SJSA1 (cell line): ENCODE results near the gene IL2RG. TPM values are rescaled to one million over a fixed set of nuclear protein-coding genes. Genes with fewer than 3 reads are reported as not detected.
A peak's percentile ranks its signal among the peaks of the same experiment; 100 is the strongest.

Experiments
- DNase-seq, 2 experiments: peaks; one replicate each; pipeline ENCODE4 v3.0.0-alpha.2; 2015 to 2020; ENCODE audit warnings: low spot score in 2 of 2, low read depth in 1 of 2
- H3K27ac ChIP-seq: fragments of 250-450 bp; sonication (Bioruptor Pico); 2 replicates; pipeline ENCODE4 v1.5.1; 2020; ENCODE audit warnings: mild to moderate bottlenecking, moderate library complexity
- H3K27me3 ChIP-seq: fragments of 250-450 bp; sonication (Bioruptor Pico); replicated peaks from 2 replicates; pipeline ENCODE4 v1.5.1; 2020; ENCODE audit warnings: mild to moderate bottlenecking, moderate library complexity
- H3K36me3 ChIP-seq: fragments of 250-450 bp; sonication (Bioruptor Pico); 2 replicates; pipeline ENCODE4 v1.5.1; 2020; ENCODE audit warnings: mild to moderate bottlenecking
- H3K4me1 ChIP-seq: fragments of 250-450 bp; sonication (Bioruptor Pico); replicated peaks from 2 replicates; pipeline ENCODE4 v1.6.1; 2021; ENCODE audit warnings: mild to moderate bottlenecking
- H3K4me3 ChIP-seq: fragments of 250-450 bp; sonication (Bioruptor Pico); 2 replicates; pipeline ENCODE4 v1.5.1; 2020; ENCODE audit warnings: mild to moderate bottlenecking
- H3K9me3 ChIP-seq: fragments of 250-450 bp; sonication (Bioruptor Pico); replicated peaks from 2 replicates; pipeline ENCODE4 v1.5.1; 2020; ENCODE audit warnings: mild to moderate bottlenecking
- total RNA-seq: library from RNA; depleted of rRNA; stranded (reverse); fragments of >200 nt; shearing (Covaris generic); gene quantifications from 2 replicates; pipeline ENCODE4 v1.2.3, GENCODE V29; 2014; rRNA removed

IL2RG gene
- total RNA-seq, 1 experiment from 2014 or later, result not detected

GRCh38 chrX:71081330-71082123, 29.9 kb downstream of the IL2RG start:
- peaks cover 10% of the 10 kb centered on the region for H3K4me1 ChIP-seq
- no peak overlapping the region for H3K4me3 ChIP-seq
- no peaks in the 10 kb centered on the region for H3K36me3 ChIP-seq
- peak in 1 of 2 experiments; percentile 36 for DNase-seq
- H3K9me3 ChIP-seq, result no peaks in the 10 kb centered on the region
- H3K27me3 ChIP-seq, result no peaks in the 10 kb centered on the region
- no peak overlapping the region for H3K27ac ChIP-seq

GRCh38 chrX:71070531-71070930, 40.8 kb downstream of the IL2RG start:
- no peak overlapping the region for H3K4me3 ChIP-seq
- H3K27ac ChIP-seq, result no peak overlapping the region
- H3K27me3 ChIP-seq, result no peaks in the 10 kb centered on the region; the same call in 1 of the 2 replicates
- H3K36me3 ChIP-seq, result no peaks in the 10 kb centered on the region
- no peaks in the 10 kb centered on the region for H3K9me3 ChIP-seq
- DNase-seq, result no peak
- 0 out of 2 replicates have a peak, but pooled peaks cover 11% of the 10 kb centered on the region for H3K4me1 ChIP-seq

- no peaks in the 10 kb centered on the region for H3K9me3 ChIP-seq
- DNase-seq, result peak; percentile 89 to 96
- no peaks in the 10 kb centered on the region for H3K36me3 ChIP-seq
- H3K4me1 ChIP-seq, result 0 out of 2 replicates have a peak, but pooled peaks cover 11% of the 10 kb centered on the region
- H3K27me3 ChIP-seq, result no peaks in the 10 kb centered on the region; the same call in 1 of the 2 replicates
- H3K4me3 ChIP-seq, result peak within 1 kb of the TSS; percentile 61
- H3K27ac ChIP-seq, result peak within 1 kb of the TSS; percentile 63
Measured at GRCh38 chrX:71068044-71068918, 43.1 kb downstream of the IL2RG start, which contains the start of gene SNX12. Gene SNX12 (minus strand): TSS chrX:71068334. CDS start chrX:71068306, 28 bp downstream.

- H3K36me3 ChIP-seq, result no peaks in the 10 kb centered on the region
- peak overlapping the region; percentile 63 for H3K27ac ChIP-seq
- peak overlapping the region; percentile 61 for H3K4me3 ChIP-seq
- H3K4me1 ChIP-seq, result 0 out of 2 replicates have a peak, but pooled peaks cover 11% of the 10 kb centered on the region
- H3K9me3 ChIP-seq, result no peaks in the 10 kb centered on the region
- no peaks in the 10 kb centered on the region; the same call in 1 of the 2 replicates for H3K27me3 ChIP-seq
- peak in 1 of 2 experiments; percentile 24 for DNase-seq
Measured at GRCh38 chrX:71067712-71068043, 43.7 kb downstream of the IL2RG start.

- Histone ChIP-seq H3K27me3 (no peaks in the 10 kb centered on the region; the same call in 1 of the 2 replicates), H3K9me3 (no peaks in the 10 kb centered on the region), H3K4me1 (0 out of 2 replicates have a peak, but pooled peaks cover 11% of the 10 kb centered on the region), H3K4me3 (peak overlapping the region; percentile 61), H3K36me3 (no peaks in the 10 kb centered on the region; the same call in 1 of the 2 replicates), H3K27ac (no peak overlapping the region; the same call in 1 of the 2 replicates)
- DNase-seq, result no peak
Measured at GRCh38 chrX:71067089-71067488, 44.3 kb downstream of the IL2RG start.

GRCh38 chrX:71060127-71060526, 51.2 kb downstream of the IL2RG start:
- no peaks in the 10 kb centered on the region for H3K9me3 ChIP-seq
- peaks cover 12% of the 10 kb centered on the region for H3K4me1 ChIP-seq
- H3K36me3 ChIP-seq, result peaks cover 10% of the 10 kb centered on the region; the same call in 1 of the 2 replicates
- no peak overlapping the region for H3K4me3 ChIP-seq
- H3K27ac ChIP-seq, result no peak overlapping the region
- DNase-seq, result no peak
- no peaks in the 10 kb centered on the region for H3K27me3 ChIP-seq

- Histone ChIP-seq H3K9me3 (no peaks in the 10 kb centered on the region), H3K36me3 (peaks cover 10% of the 10 kb centered on the region; the same call in 1 of the 2 replicates), H3K4me3 (no peak overlapping the region), H3K27ac (no peak overlapping the region), H3K27me3 (no peaks in the 10 kb centered on the region), H3K4me1 (peaks cover 12% of the 10 kb centered on the region)
- no peak for DNase-seq
Measured at GRCh38 chrX:71057848-71058530, 53.4 kb downstream of the IL2RG start.

Other genes starting within 250 kb of the IL2RG start
- 30.2 and 41.4 TPM in 2 replicates for gene TEX11, start 202.9 kb downstream of the IL2RG start, total RNA-seq
- gene SLC7A3, start 180.5 kb downstream of the IL2RG start, total RNA-seq, result 0.11 TPM in 1 of 2 replicates, not detected in the other
- 50.8 and 56.2 TPM in 2 replicates for gene SNX12, start 43.2 kb downstream of the IL2RG start, total RNA-seq
- not detected in 2 replicates for gene FOXO4, start 15.7 kb downstream of the IL2RG start, total RNA-seq
- gene CXorf65, start 4.8 kb downstream of the IL2RG start, total RNA-seq, result not detected in 2 replicates
- gene MED12, start 7.0 kb upstream of the IL2RG start, total RNA-seq, result not detected in 2 replicates
- gene NLGN3, start 33.3 kb upstream of the IL2RG start, total RNA-seq, result not detected in 2 replicates
- gene GJB1, start 111.6 kb upstream of the IL2RG start, total RNA-seq, result not detected in 2 replicates
- 12.2 and 14.6 TPM in 2 replicates for gene ZMYM3, start 142.6 kb upstream of the IL2RG start, total RNA-seq
- 366 and 510 TPM in 2 replicates for gene NONO, start 172.1 kb upstream of the IL2RG start, total RNA-seq
- 0.74 TPM in 1 of 2 replicates, not detected in the other for gene ITGB1BP2, start 190.2 kb upstream of the IL2RG start, total RNA-seq